ENCODE measurements around the gene ATP5PO.

Gene ATP5PO

GRCh38 chr21:33915368-33916199 lies at the start of gene ATP5PO:
Gene ATP5PO, minus strand, starts transcription at chr21:33915804. Its CDS starts 41 bp downstream, at chr21:33915763.
- peak; percentile 89 for DNase-seq (ENCODE audit: low read depth, low spot score)
- peak within 1 kb of the TSS; percentile 35 for H3K27ac ChIP-seq

GRCh38 chr21:33964706-33965325 lies 49.2 kb upstream of the ATP5PO start:
- H3K27ac ChIP-seq = no peak overlapping the region
- DNase-seq (ENCODE audit: low read depth, low spot score) = no peak

GRCh38 chr21:33963848-33964555 lies 48.4 kb upstream of the ATP5PO start:
- DNase-seq (ENCODE audit: low read depth, low spot score) = no peak
- H3K27ac ChIP-seq = no peak overlapping the region

DNA sequence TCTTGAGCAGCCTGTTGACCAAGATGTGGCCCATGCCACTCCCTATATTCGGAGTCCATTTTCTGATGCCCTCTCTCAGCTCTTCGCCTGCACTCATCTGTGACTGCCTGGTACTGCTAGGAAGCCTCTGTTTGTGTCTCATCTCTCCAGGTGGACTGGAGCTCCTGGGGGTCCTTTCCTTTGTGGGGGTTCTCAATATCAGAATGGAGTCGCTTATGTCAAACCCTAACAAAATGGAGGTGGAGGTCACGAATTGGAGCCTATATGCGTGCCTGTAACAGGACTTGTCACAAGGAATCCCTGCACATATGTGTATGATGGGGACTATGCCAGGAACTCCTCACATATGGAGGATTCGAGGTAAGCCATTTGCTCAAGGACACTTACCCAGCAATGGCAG lies 46.7 kb upstream of the ATP5PO start:
- H3K27ac ChIP-seq = no peak overlapping the region
- no peak for DNase-seq (ENCODE audit: low read depth, low spot score)

GRCh38 chr21:33961061-33961460 lies 45.5 kb upstream of the ATP5PO start:
- H3K27ac ChIP-seq = no peak overlapping the region
- DNase-seq (ENCODE audit: low read depth, low spot score) = no peak

- H3K27ac ChIP-seq = no peak overlapping the region
- no peak for DNase-seq (ENCODE audit: low read depth, low spot score)
Observed at GRCh38 chr21:33959680-33960079, 44.1 kb upstream of the ATP5PO start.

GRCh38 chr21:33954395-33954794 lies 38.8 kb upstream of the ATP5PO start:
- no peak overlapping the region for H3K27ac ChIP-seq
- DNase-seq (ENCODE audit: low read depth, low spot score) = no peak

- H3K27ac ChIP-seq = no peak overlapping the region
- no peak for DNase-seq (ENCODE audit: low read depth, low spot score)
Observed at GRCh38 chr21:33951276-33952178, 35.9 kb upstream of the ATP5PO start.

- no peak overlapping the region for H3K27ac ChIP-seq
Observed at GRCh38 chr21:33950431-33951079, 35.0 kb upstream of the ATP5PO start.

DNA sequence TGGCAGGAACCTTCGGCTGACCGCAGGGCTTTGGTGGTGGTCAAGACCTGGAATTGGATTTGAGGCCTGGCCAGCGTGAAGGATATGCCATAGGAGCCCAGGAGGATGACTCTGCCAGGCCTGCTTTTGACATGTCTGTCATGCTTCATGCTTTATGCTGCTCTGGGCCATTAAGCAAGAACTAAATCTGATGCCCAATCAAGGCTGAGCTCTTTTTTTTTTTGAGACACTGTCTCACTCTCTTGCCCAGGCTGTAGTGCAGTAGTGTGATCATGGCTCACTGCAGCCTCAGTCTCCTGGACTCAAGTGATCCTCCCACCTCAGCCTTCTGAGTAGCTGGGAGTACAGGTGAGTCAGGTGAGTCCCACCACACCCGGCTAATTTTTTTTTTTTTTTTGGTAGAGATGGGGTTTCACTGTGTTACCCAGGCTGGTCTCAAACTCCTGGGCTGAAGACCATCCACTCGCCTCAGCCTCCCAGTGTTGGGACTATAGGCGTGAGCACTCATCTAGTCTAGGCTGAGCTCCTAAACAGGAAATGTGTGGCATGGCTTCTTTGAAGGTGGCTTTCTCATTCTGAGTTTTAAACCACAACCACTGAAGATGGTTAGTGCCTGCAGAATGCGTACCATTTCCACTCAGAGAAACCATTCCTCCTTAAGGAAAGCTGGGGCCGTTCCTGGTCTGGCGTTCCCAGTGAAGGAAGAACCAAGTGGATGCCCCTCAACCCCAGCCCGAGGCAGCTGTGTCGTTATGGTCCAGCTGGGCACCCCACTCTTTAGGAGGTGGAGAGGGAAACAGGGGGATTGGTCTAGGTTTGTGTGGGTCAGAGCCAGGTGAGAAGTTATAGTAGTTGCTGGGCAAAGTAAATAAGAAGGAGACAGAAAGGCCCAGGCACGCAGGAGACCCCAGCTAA lies 34.2 kb upstream of the ATP5PO start:
- DNase-seq (ENCODE audit: low read depth, low spot score) = no peak
- H3K27ac ChIP-seq = no peak overlapping the region

More at GRCh38 chr21:33950431-33951079, 35.0 kb upstream of the ATP5PO start:
- no peak for DNase-seq (ENCODE audit: low read depth, low spot score)

GRCh38 chr21:33948951-33949444 lies 33.4 kb upstream of the ATP5PO start:
- DNase-seq (ENCODE audit: low read depth, low spot score) = no peak
- no peak overlapping the region for H3K27ac ChIP-seq

DNA sequence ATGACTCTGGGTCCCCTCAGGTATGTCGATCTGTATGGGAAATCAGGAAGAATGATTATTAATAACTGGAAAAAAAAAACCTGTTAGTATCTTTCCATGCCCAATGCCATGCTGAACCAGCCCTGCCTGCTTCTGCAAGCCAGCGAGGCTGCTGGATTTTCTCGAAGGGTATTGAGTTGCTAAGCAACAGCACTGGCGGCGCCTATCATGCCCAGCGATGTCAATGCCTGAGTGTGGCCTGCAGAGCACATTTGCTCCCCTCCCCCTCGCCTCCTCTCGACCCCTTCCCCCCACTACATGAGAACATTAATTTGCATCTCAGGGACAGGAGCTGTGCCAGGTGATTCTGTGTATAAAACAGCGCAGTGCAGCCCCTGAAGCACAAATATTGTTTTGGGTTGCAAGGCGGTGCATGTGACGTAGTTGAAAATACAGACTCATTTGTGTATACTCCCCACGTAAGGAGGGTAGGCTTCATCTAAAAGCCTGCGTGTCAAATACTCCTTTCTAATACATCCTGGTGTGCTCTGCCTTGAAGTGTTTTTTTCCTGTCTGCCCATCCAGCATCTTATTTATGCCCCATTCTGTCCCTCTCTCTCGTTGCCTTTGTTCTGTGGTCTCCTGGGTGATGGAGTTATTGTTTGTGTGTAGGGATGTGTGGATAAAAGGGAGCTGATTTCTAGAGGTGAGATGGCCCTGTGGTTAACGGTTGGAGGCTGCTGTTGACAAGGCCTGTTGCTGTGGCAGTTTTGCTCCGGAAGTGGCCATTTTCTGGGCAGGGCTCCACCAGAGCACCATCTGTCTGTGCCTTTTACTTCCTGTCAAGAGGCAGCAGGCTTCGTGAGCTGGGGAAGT lies 32.7 kb upstream of the ATP5PO start:
- peak overlapping the region; percentile 64 for H3K27ac ChIP-seq
- no peak for DNase-seq (ENCODE audit: low read depth, low spot score)

GRCh38 chr21:33947451-33948095 lies 32.0 kb upstream of the ATP5PO start:
- DNase-seq (ENCODE audit: low read depth, low spot score) = peak; percentile 94
- H3K27ac ChIP-seq = peak overlapping the region; percentile 64

GRCh38 chr21:33945652-33946270 lies 30.2 kb upstream of the ATP5PO start:
- DNase-seq (ENCODE audit: low read depth, low spot score) = peak; percentile 52
- peak overlapping the region; percentile 40 for H3K27ac ChIP-seq

GRCh38 chr21:33944185-33944763 lies 28.7 kb upstream of the ATP5PO start:
- no peak for DNase-seq (ENCODE audit: low read depth, low spot score)
- no peak overlapping the region for H3K27ac ChIP-seq

GRCh38 chr21:33943293-33943692 lies 27.7 kb upstream of the ATP5PO start:
- H3K27ac ChIP-seq = no peak overlapping the region
- no peak for DNase-seq (ENCODE audit: low read depth, low spot score)
